Measurements from ENCODE around the gene EID2. TPM values are rescaled to one million over a fixed set of nuclear protein-coding genes. Genes with fewer than 3 reads are reported as not detected.

The EID2 gene
- total RNA-seq, 1 donor from 2014 or later: 19.0 TPM

DNA sequence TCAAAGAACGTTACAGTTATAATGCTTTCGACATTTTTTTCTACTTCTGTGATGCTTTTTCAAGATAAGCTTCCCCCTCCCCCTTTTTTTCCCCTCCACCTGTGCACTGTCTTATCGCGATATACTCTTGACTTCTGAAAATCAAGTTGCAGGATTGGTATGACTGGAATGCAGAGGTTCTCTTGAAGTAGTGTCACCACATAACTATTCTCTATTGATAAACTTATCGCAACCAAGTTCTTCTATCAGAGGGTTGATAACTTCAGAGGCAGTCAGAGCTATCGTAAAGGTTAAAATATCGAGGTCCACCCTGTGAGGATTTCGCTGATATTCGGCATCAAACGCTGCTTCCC lies 820 bp downstream of the EID2 start:
- no peak for DNase-seq (ENCODE audit: extremely low read depth, low read depth, low spot score)

DNA sequence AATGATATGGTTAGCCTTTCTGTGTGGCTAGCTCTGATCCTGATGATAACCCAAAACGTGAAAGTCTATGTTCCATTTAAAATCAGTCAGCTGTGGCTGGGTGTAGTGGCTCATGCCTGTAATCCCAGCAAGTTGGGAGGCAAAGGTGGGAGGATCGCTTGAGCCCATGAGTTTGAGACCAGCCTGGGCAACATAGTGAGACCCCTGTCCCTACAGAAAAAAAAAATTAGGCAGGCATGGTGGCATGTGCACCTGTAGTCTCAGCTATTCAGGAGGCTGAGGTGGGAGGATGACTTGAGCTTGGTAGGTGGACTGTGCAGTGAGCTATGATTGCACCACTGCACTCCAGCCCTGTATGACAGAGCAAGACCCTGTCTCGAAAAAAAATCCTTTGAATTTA lies 6.2 kb downstream of the EID2 start:
- DNase-seq (ENCODE audit: extremely low read depth, low read depth, low spot score): no peak

DNA sequence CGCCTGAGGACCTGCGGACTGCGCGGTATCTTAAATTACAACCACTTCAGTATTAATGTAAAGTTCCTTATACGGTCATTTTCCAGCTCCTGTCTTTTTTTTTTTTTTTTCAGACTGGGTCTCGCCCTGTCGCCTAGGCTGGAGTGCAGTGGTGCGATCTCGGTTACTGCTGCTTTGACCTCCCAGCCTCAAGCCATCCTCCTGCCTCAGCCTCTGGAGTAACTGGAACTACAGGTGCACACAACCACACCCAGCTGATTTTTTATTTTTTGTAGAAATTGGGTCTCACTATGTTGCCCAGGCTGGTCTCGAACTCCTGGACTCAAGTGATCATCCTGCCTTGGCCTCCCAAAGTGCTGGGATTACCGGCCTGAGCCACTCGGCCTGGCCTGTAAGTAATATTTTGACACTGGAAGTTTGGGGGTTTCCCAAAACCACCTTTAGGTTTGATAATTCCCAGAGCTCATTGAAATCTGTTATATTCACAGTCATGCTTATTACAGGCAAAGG lies 6.9 kb downstream of the EID2 start:
- DNase-seq (ENCODE audit: extremely low read depth, low read depth, low spot score): no peak

DNA sequence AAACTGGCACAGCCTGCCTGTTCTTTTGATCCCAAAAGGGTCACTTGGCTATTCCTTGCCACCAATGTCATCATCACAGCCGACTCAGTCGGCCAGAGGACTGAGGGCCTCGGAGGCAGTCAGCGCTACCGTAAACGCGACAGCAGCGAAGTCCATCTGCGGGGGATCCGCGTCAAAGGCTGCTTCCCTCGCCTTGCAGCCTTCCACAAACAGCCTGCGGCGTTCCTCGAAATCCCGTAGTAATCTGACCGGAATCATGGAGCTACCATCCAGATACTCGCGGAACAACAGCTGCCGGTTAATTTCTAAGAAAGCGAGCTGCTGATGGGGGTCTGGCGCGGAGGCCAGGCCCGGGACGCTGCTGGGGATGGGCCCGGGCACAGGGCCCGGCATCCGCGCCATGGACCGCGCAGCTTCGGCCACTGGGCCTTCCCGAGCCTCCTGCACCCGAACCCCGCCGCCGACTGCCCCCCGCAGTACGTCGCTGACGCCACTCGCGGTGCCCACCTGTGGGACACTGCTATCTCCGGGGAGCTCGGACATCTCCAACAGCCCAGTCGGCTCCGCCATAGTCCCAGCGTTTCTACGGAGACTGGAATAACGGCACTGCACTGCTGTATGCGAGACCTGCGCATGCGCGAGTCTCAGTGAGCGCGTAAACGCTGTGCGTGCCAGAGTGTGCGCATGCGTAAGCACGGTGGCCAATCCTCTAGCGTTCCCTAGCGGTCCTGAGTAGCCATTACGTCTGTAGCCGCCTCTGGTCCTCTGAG lies 7.5 kb downstream of the EID2 start, which contains the start of gene EID2B:
Gene EID2B (minus strand): TSS at position 620 of the 770 bp plus-strand sequence. CDS start 50 bp downstream, at position 570.
- peak; percentile 81 for DNase-seq (ENCODE audit: extremely low read depth, low read depth, low spot score)

DNA sequence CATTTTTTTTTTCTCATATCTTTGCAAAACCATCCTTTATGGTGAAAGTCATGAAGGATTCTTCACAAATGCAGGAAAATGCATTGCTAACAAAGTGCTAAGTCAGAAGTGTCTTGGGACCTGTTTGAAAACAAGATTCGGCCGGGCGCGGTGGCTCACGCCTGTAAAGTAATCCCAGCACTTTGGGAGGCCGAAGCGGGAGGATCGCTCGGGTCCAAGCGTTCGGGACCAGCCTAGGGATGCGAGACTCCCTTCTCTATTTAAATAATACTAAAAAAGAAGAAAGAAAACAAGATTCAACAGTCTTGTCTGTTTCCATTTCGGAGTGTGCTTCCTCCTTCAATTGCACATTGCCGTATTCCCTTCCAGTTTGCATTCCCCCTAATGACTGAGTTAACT lies 8.1 kb downstream of the EID2 start:
- no peak for DNase-seq (ENCODE audit: extremely low read depth, low read depth, low spot score)

DNA sequence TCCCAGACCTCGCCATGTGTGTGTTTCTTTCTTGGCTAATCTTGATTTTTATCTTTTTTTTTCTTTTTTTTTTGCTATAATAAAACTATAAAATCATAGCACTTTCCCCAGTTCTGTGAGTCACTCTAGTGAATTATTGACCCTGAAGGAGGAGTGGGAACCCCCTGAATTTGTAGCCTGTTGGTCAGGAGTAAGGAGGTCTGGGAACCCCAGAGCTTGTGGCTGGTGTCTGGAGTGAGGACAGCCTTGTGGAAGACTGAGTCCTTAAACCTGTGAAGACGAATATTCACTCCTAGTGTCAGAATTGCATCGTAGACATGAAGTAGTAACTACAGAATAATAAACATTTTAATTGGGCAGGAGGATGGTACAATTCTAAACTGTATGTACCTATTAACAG lies 14.8 kb downstream of the EID2 start:
- no peak for DNase-seq (ENCODE audit: extremely low read depth, low read depth, low spot score)

DNA sequence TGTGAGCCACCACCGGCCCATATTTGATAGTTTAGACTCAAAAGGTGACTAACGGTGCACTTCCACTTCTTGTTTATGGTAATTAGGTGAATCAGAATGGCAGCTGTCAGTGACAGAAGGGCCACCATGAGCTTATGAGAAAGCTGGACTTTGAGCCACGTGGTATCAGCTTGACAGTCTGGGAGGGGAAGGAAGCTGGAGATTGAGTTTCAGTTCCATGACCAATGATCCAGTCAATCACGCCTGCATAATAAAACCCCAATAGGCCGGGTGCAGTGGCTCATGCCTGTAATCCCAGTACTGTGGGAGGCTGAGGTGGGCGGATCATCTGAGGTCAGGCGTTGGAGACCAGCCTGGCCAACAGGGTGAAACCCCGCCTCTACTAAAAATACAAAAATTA lies 15.5 kb downstream of the EID2 start:
- no peak for DNase-seq (ENCODE audit: extremely low read depth, low read depth, low spot score)

DNA sequence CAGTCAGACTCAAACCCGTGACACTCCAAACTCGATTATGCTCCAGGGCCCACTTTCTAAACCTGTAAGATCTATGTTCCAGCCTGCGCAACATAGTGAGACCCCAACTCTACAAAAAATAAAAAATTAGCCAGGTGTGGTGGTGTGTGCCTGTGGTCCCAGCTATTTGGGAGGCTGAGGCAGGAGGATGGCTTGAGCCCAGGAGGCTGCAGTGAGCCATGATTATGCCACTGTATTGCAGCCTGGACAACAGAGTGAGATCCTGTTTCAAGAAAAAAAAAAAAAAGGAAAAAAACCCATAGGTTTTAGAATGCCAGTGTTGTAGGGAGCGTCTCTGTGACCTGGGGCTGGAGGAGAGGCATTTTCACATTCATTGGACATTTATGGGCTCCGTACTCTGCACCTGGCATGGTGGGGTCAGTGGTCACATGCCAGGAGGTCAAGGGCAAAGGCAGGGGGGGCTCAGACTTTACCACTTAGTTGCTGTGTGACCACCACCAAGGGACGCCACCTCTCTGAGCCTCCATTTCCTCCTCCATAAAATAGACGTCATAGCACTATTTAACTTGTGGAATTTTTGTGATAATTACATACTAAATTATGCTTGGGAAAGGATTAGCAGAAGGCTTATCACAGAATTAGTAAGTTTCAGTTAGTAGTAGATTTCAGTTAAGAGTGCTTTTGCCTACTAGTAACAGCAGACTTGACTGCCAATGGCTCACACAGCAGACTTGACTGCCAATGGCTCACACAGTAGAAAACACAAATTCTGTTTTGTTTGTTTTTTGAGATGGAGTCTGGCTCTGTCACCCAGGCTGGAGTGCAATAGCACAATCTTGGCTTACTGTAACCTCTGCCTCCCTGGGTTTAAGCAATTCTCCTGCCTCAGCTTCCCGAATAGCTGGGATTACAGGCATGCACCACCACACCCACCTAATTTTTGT lies 19.1 kb downstream of the EID2 start:
- DNase-seq (ENCODE audit: extremely low read depth, low read depth, low spot score): no peak

DNA sequence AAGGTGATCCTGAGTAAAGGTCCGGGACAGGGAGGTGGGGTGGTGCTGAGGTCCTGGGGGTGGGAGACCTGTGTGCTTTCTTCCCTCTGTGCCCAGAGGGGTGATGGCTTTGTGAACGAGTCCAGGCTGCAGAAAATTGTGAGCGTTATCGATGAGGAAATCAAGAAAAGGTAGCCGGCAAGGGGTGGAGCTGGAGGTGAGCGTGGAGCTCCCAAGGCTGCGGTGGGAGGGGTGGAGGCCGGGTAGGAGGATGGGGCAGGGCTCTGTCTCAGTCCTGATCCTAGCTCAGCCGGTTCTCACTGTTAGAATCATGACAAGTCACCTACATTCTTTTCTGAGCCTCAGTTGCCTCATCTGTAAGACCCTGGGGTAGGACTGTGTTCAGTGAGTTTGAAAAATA lies 21.0 kb downstream of the EID2 start:
- DNase-seq (ENCODE audit: extremely low read depth, low read depth, low spot score): no peak

DNA sequence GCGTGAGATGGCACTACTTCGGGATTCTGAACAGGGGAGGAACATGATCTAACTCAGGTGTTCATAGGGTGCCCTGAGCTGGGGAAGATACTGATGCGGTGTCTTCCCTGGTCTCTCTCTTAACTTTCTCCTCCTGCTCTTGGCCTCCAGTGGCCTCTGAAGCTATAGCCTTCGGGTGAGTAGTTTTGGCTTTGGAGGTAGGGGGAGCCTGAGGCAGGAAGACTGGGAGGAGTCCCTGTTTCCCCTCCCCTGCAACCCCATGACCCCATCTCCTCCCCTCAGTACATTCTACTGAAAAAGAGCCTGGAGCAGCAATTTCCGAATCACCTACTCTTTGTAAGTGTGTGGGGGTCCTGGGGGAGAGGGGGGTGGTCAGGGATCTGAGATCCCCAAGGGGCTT lies 21.5 kb downstream of the EID2 start:
- no peak for DNase-seq (ENCODE audit: extremely low read depth, low read depth, low spot score)

DNA sequence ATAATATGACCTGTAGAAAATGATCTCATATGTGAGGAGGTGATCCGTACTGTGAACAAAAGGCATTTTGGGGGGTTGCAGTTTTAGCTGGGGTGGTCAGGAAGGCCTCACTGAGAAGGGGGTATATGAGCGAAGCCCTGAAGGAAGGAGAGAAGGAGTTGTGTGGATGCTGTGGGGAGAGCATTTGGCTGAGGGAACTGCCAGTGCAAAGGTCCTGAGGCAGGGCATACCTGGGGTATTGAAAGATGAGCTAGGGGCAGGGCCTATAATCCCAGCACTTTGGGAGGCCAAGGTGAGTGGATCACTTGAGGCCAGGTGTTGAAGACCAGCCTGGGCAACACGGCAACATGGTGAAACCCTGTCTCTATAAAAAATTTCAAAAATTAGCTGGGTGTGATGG lies 22.5 kb downstream of the EID2 start:
- DNase-seq (ENCODE audit: extremely low read depth, low read depth, low spot score): no peak

DNA sequence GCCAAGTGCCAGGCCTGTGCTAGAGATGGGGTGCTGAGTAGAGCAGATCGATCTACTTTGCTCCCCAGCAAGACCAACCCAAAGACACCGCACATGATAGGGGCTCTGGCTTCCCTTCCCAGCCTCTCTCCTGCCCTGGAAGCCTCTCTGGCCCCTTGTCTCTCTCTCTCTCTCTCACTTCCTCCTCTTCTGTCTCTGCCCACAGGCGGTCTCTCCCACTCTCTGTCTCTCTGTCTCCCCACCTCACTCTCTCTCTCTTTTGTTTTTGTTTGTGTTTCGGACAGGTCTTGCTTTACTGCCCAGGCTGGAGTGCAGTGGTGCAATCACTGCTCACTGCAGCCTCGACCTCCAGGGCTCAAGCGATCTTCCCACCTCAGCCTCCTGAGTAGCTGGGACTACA lies 23.7 kb downstream of the EID2 start:
- no peak for DNase-seq (ENCODE audit: extremely low read depth, low read depth, low spot score)

DNA sequence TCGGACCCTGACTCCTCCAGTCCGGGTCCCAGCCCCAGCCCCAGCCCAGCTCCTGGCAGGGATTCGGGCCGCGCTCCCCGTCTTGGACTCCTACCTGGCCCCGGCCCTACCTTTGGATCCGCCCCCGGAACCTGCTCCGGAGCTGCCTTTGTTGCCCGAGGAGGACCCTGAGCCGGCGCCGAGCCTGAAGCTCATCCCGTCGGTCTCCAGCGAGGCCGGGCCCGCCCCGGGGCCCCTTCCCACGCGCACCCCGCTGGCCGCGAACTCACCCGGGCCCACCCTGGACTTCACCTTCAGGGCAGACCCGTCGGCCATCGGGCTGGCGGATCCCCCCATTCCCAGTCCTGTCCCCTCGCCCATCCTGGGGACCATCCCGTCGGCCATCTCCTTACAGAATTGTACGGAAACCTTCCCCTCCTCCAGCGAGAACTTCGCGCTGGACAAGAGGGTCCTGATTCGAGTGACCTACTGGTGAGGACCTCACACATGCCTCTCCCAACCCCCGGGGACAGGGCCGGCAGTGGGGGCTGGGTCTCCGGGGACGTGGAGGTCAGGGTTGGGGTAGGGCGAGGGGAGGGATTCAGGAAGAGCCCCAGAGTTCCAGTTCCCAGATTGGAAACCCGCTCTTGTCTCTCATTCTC lies 24.3 kb downstream of the EID2 start:
- no peak for DNase-seq (ENCODE audit: extremely low read depth, low read depth, low spot score)

DNA sequence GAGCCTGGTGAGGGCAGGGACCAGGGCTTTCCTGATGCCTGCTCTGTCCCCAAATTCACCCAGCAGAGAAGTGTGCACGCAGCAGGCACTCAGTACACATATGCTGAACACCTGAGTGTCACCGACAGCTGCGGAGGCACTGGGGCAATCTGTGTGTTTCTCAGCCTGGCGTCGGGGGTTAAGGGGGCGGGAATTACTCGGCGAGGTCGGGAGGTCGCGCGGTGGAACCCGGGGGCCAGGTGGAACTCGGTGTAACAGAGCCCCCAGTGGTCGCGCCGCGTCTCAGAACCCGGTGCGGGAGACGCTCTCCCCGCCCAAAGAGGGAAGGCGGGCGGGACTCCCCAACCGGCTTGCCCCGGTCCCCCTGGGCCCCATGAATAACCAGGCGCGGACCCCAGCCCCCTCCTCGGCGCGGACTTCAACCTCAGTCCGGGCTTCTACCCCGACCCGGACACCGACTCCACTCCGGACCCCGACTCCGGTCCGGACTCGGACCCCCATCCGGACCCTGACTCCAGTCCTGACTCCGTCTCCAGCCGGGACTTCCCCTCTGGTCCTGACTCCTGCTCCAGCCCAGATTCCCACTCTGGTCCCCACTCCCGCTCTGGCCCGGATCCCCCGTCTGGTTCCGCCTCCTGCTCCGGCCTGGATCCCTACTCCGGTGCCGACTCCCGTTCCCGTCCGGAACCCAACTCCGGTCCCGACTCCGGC lies 25.0 kb downstream of the EID2 start, which contains the start of gene SELENOV:
Gene SELENOV (plus strand): TSS at position 300 of the 711 bp plus-strand sequence. CDS start 74 bp downstream, at position 374.
- no peak for DNase-seq (ENCODE audit: extremely low read depth, low read depth, low spot score)

DNA sequence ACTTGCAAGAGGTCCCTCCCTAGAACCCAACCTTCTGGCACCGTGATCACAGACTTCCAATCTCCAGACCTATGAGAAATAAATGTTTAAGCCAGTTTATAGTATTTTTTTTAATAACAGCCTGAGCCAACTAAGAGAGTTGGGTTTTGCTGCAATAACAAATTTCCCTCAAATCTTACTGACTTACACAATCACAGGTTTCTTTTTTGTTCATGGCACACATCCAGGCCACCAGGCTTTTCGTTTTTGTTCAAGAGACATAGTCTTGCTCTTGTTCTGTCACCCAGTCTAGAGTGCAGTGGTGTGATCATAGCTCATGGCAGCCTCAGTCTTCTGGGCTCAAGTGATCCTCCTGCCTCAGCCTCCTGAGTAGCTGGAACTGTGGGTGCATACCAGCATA lies 27.0 kb downstream of the EID2 start:
- no peak for DNase-seq (ENCODE audit: extremely low read depth, low read depth, low spot score)

DNA sequence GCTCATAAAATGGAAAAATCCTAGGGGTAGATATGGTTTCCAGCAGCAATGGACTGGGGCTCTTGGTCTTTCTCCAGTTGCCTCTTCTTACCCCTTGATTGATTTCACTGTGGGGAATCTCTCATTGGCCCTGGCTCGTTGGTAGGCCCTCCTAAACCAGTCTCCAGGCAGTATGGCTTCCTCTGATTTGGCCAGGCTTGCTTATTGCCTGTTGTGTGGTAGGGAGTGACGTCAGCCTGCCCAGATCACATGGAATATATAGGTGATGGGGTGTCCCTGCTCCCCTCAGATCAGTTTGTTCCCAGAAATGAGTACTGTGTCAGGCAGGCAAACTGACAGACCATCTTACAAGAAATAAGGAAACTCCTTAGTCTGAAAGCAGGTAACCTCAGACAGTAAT lies 30.7 kb downstream of the EID2 start:
- no peak for DNase-seq (ENCODE audit: extremely low read depth, low read depth, low spot score)

DNA sequence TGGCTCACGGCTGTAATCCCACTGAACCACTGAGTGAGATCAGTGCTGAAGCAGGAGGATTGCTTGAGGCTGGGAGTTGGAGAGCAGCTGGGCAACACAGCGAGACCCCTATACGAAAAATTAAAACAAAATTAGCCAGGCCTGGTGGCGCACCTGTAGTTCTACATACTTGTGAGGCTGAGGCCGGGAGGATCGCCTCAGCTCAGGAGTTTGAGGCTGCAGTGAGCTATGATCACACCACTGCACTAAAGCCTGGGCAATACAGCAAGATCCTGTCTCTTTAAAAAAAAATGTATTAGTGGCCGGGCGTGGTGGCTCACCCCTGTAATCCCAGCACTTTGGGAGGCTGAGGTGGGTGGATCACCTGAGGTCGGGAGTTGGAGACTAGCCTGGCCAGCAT lies 31.3 kb downstream of the EID2 start:
- DNase-seq (ENCODE audit: extremely low read depth, low read depth, low spot score): no peak

DNA sequence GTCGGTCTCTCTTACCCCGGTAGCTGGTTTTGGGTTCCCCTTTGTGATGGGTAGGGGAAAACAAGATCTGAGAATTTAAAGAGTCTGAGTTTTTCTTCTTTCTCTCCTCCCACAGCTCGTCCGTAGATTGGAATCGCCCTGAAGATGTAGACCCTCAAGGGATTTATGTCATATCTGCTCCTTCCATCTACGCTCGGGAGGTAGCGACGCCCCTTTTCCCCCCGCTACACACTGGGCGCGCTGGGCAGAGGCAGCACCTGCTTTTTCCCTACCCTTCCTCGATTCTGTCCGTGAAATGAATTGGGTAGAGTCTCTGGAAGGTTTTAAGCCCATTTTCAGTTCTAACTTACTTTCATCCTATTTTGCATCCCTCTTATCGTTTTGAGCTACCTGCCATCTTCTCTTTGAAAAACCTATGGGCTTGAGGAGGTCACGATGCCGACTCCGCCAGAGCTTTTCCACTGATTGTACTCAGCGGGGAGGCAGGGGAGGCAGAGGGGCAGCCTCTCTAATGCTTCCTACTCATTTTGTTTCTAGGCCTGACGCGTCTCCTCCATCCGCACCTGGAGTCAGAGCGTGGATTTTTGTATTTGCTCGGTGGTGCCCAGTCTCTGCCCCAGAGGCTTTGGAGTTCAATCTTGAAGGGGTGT lies 32.1 kb downstream of the EID2 start:
- DNase-seq (ENCODE audit: extremely low read depth, low read depth, low spot score): no peak

DNA sequence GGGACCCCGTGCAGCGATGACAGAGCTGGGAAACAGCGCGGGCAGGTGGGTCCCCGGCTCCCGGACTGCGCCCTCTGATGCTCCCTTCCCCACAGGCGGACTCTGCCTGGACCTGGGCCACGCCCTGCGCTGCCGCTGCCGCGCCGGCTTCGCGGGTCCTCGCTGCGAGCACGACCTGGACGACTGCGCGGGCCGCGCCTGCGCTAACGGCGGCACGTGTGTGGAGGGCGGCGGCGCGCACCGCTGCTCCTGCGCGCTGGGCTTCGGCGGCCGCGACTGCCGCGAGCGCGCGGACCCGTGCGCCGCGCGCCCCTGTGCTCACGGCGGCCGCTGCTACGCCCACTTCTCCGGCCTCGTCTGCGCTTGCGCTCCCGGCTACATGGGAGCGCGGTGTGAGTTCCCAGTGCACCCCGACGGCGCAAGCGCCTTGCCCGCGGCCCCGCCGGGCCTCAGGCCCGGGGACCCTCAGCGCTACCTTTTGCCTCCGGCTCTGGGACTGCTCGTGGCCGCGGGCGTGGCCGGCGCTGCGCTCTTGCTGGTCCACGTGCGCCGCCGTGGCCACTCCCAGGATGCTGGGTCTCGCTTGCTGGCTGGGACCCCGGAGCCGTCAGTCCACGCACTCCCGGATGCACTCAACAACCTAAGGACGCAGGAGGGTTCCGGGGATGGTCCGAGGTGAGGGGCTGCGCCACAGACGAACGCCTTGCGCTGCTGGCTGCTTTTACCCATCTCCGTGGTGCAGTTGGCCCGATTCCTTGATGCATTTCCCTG lies 32.8 kb downstream of the EID2 start:
- DNase-seq (ENCODE audit: extremely low read depth, low read depth, low spot score): no peak

Data from glomerular endothelial cell (primary cell).